ENCODE measurements around the gene TTC39C. TPM values are rescaled to one million over a fixed set of nuclear protein-coding genes. Genes with fewer than 3 reads are reported as not detected.

The TTC39C gene
- total RNA-seq, 4 donors from 2014 or later = 39.2 to 65.7 (median 51.8) TPM

DNA sequence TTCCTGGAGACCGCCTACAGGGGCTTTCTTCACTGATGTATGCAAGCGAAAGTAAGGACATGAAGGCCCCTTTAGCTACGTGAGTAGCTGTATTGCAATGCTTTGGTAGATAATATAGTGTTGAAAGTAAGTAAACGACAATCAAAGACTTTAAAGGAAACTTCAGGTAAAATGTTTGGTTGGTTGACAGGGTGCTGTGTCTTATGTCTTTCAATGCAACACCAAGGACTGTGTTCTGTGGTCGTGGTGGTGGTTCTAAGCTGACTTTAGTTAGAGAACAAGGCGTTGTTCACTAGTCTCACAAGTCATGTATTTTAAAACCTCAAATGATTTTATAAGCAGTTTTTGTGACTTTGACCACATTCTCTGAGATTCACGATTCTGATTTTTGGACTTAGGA lies 66.3 kb downstream of the TTC39C start:
- TF ChIP-seq, protein P1, sequence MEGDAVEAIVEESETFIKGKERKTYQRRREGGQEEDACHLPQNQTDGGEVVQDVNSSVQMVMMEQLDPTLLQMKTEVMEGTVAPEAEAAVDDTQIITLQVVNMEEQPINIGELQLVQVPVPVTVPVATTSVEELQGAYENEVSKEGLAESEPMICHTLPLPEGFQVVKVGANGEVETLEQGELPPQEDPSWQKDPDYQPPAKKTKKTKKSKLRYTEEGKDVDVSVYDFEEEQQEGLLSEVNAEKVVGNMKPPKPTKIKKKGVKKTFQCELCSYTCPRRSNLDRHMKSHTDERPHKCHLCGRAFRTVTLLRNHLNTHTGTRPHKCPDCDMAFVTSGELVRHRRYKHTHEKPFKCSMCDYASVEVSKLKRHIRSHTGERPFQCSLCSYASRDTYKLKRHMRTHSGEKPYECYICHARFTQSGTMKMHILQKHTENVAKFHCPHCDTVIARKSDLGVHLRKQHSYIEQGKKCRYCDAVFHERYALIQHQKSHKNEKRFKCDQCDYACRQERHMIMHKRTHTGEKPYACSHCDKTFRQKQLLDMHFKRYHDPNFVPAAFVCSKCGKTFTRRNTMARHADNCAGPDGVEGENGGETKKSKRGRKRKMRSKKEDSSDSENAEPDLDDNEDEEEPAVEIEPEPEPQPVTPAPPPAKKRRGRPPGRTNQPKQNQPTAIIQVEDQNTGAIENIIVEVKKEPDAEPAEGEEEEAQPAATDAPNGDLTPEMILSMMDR (IDR thresholded peaks at IDR 0.05; ENCODE audit: low read depth) = no peak

DNA sequence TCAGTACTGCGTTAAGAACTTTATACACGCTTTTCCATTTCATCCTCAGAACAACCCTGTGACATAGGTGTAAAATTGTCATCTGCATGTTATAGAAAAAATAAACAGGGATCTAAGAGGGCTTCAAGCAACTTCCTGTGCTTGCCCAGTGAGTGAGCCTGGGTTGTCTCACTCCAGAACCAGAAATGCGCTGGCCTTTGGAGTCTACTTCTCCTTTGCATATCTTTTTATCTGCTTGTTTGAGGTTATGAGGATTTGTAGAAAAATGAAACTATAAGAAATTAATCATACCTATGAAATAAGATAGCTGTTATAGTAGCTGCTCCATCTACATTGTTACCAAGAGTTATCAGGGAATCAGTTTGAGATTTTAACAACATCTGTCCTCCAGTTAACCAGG lies 69.0 kb downstream of the TTC39C start:
- TF ChIP-seq, protein P1 (IDR thresholded peaks at IDR 0.05; ENCODE audit: low read depth) = no peak

DNA sequence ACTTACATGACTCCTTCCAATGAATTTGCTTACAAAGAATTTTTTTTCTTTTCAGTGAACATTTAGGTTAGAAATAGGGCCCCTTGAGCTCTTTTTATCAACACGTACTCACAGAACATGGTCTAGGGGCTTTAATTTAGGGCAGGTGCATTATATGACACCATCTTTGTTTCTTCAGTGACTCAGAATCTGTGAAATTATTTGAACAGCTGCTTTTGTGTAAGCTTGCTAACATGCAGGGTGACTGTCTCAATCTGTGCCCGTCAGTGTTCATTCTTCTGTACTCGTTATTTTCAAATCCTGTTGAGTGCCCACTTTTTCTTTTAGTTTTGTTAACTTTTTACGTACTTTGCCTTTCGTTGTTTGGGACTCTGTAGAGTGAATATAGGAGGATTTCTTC lies 71.5 kb downstream of the TTC39C start:
- TF ChIP-seq, protein P1 (IDR thresholded peaks at IDR 0.05; ENCODE audit: low read depth) = no peak

DNA sequence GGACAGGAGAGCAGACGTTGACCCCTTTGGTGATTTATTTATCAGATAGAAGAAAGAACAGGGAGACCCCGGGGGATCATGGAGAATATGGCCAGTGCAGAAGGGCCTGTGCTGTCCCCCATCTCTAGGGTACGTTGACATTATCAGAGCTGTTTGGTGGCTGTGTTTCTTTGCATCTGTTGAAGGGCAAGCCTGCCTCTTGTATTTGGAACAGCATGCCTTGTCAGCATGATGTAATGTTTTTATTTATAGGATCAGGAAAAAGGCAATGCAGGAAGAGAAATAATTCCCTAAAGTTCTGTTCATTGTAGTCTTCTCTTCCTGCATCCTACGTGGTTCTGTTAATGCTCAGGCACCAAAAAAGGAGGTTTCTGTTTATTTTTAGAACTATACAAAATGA lies 74.5 kb downstream of the TTC39C start:
- TF ChIP-seq, protein P1 (IDR thresholded peaks at IDR 0.05; ENCODE audit: low read depth) = no peak

DNA sequence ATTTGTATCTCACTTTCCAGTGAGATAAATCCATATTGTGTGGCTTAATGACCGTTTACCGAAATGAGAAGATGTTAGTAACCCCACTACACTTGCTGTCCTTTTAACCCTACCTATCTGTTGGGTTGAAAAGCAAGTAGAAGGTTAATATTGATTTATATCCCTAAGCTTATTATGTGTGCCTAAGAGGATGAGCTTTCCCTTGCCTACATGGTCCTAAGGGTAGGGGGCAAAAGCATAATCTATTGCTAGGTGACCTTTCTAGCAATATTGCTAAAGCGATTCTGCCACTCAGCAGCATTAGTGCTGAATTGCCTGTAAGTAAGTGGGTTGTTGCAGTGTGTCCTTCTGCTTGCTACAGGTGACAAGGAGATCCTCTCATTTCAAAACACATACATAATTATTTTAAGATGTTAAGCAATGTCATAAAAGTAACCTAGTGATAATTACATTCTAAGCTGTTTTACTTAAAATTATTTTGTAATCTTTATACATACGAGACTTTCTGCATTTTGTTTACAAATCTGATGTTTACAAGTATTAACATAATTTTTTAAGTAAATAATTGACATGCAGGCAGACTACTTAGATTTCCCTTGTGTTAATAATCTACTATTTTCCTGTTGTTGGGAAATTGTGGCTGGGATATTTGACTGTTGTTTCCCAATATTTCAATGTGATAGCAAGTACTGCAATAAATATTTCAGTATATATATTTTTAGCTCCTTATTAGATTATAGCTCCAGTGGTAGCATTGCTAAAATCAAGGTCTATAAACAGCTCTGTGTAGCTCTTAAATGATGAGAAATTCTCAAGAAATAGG lies 75.2 kb downstream of the TTC39C start:
- TF ChIP-seq, protein P1 (IDR thresholded peaks at IDR 0.05; ENCODE audit: low read depth) = no peak

DNA sequence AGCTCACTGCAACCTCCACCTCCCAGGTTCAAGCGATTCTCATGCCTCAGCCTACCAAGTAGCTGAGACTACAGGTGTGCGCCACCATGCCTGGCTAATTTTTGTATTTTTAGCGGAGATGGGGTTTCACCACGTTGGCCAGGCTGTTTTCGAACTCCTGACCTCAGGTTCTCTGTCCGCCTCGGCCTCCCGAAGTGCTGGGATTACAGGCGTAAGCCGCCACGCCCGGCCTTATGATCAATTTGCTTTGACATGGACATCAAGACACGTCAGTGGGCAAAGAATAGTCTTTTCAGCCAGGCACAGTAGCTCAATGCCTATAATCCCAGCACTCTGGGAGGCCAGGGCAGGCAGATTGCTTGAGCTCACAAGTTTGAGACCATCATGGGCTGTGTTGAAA lies 76.3 kb downstream of the TTC39C start:
- TF ChIP-seq, protein P1 (IDR thresholded peaks at IDR 0.05; ENCODE audit: low read depth) = no peak

DNA sequence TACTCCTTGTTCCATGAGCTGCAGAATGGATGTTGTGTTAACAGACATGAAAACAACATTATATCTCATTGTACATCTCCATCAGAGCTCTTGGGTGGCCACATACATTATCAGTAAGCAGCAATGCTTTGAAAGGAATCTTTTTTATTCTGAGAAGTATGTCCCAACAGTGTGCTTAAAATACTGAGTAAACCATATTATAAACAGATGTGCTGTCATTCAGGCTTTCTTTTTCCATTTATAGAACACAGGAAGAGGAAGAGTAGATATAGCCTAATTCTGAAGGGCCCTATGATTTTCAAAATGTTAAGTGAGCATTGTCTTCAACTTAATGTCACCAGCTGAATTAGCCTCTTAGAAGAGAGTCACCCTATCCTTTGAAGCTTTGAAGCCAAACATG lies 80.0 kb downstream of the TTC39C start:
- TF ChIP-seq, protein P1 (IDR thresholded peaks at IDR 0.05; ENCODE audit: low read depth) = no peak

Measured in subcutaneous adipose tissue (tissue), 4 donors.